ENCODE measurements around the gene TPRG1L.
"Not testable (repeated sequence)": the region's sequence is repeated elsewhere in the genome, so short reads cannot be mapped to it uniquely, and the experiment has no call there.

The TPRG1L gene

GRCh38 chr1:3584915-3585314, 39.9 kb upstream of the TPRG1L start:
- no peaks in the 10 kb centered on the region for H3K9me3 ChIP-seq (replicated peaks; ENCODE audit: insufficient read depth, low read length)
- H3K36me3 ChIP-seq (replicated peaks; ENCODE audit: insufficient read depth, low read length), result no peaks in the 10 kb centered on the region
- no peaks in the 10 kb centered on the region for H3F3A ChIP-seq (ENCODE audit: insufficient read depth, low read length)
- no peak overlapping the region for H2AFZ ChIP-seq (ENCODE audit: low read length)
- no peaks in the 10 kb centered on the region for H4K20me1 ChIP-seq (ENCODE audit: insufficient read depth, low read length)
- no peak overlapping the region for H3K9ac ChIP-seq (ENCODE audit: low read length)
- no peaks in the 10 kb centered on the region for H3K9me2 ChIP-seq (replicated peaks; ENCODE audit: insufficient read depth, low read length)
- H3K27ac ChIP-seq (ENCODE audit: low read length), result no peak overlapping the region
- no peaks in the 10 kb centered on the region for H3K79me2 ChIP-seq (ENCODE audit: low read length)
- no peak overlapping the region for H3K4me2 ChIP-seq (ENCODE audit: low read depth, low read length)
- H3K27me3 ChIP-seq (replicated peaks; ENCODE audit: insufficient read depth, low read length), result peaks cover 53% of the 10 kb centered on the region
- no peaks in the 10 kb centered on the region for H3K4me1 ChIP-seq (ENCODE audit: low read length)
- TF ChIP-seq, protein P1, sequence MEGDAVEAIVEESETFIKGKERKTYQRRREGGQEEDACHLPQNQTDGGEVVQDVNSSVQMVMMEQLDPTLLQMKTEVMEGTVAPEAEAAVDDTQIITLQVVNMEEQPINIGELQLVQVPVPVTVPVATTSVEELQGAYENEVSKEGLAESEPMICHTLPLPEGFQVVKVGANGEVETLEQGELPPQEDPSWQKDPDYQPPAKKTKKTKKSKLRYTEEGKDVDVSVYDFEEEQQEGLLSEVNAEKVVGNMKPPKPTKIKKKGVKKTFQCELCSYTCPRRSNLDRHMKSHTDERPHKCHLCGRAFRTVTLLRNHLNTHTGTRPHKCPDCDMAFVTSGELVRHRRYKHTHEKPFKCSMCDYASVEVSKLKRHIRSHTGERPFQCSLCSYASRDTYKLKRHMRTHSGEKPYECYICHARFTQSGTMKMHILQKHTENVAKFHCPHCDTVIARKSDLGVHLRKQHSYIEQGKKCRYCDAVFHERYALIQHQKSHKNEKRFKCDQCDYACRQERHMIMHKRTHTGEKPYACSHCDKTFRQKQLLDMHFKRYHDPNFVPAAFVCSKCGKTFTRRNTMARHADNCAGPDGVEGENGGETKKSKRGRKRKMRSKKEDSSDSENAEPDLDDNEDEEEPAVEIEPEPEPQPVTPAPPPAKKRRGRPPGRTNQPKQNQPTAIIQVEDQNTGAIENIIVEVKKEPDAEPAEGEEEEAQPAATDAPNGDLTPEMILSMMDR (IDR thresholded peaks at IDR 0.05; ENCODE audit: low read length), result no peak
- DNase-seq, result no peak
- no peak overlapping the region for H3K4me3 ChIP-seq (ENCODE audit: low read length)

DNA sequence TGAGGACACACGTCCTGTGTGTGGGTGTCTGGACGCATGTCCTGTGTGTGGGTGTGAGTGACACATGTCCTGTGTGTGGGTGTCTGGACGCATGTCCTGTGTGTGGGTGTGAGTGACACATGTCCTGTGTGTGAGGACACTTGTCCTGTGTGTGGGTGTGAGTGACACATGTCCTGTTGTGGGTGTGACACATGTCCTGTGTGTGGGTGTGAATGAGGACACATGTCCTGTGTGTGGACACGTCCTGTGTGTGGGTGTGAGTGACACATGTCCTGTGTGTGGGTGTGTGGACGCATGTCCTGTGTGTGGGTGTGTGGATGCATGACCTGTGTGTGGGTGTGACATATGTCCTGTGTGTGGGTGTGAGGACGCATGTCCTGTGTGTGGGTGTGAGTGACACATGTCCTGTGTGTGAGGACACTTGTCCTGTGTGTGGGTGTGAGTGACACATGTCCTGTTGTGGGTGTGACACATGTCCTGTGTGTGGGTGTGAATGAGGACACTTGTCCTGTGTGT, 39.4 kb upstream of the TPRG1L start:
- H3F3A ChIP-seq (ENCODE audit: insufficient read depth, low read length); H4K20me1 ChIP-seq (ENCODE audit: insufficient read depth, low read length); H3K4me2 ChIP-seq (ENCODE audit: low read depth, low read length); H3K4me3 ChIP-seq (ENCODE audit: low read length); H3K4me1 ChIP-seq (ENCODE audit: low read length); H3K79me2 ChIP-seq (ENCODE audit: low read length); H2AFZ ChIP-seq (ENCODE audit: low read length); H3K9ac ChIP-seq (ENCODE audit: low read length); H3K9me3 ChIP-seq (replicated peaks; ENCODE audit: insufficient read depth, low read length); H3K27ac ChIP-seq (ENCODE audit: low read length); H3K36me3 ChIP-seq (replicated peaks; ENCODE audit: insufficient read depth, low read length); H3K9me2 ChIP-seq (replicated peaks; ENCODE audit: insufficient read depth, low read length); DNase-seq: not testable (repeated sequence)
- H3K27me3 ChIP-seq (replicated peaks; ENCODE audit: insufficient read depth, low read length), result peaks cover 57% of the 10 kb centered on the region

GRCh38 chr1:3585940-3586568, 38.8 kb upstream of the TPRG1L start:
- Histone ChIP-seq H3K4me1 (ENCODE audit: low read length) (no peaks in the 10 kb centered on the region), H3K9me3 (replicated peaks; ENCODE audit: insufficient read depth, low read length) (no peaks in the 10 kb centered on the region), H3K27me3 (replicated peaks; ENCODE audit: insufficient read depth, low read length) (peaks cover 60% of the 10 kb centered on the region), H3K4me3 (ENCODE audit: low read length) (no peak overlapping the region), H4K20me1 (ENCODE audit: insufficient read depth, low read length) (no peaks in the 10 kb centered on the region), H3K9me2 (replicated peaks; ENCODE audit: insufficient read depth, low read length) (no peaks in the 10 kb centered on the region), H2AFZ (ENCODE audit: low read length) (no peak overlapping the region), H3K9ac (ENCODE audit: low read length) (no peak overlapping the region), H3F3A (ENCODE audit: insufficient read depth, low read length) (no peaks in the 10 kb centered on the region), H3K36me3 (replicated peaks; ENCODE audit: insufficient read depth, low read length) (no peaks in the 10 kb centered on the region), H3K4me2 (ENCODE audit: low read depth, low read length) (no peak overlapping the region), H3K27ac (ENCODE audit: low read length) (no peak overlapping the region), H3K79me2 (ENCODE audit: low read length) (no peaks in the 10 kb centered on the region)
- DNase-seq, result no peak
- TF ChIP-seq EZH2 (optimal IDR thresholded peaks at IDR 0.05; ENCODE audit: low read depth, low read length) (no peak), EZH2phosphoT487 (IDR thresholded peaks at IDR 0.05; ENCODE audit: low read length) (no peak)
- TF ChIP-seq, protein P1 (IDR thresholded peaks at IDR 0.05; ENCODE audit: low read length), result no peak

GRCh38 chr1:3586986-3587759, 37.6 kb upstream of the TPRG1L start:
- H2AFZ ChIP-seq (ENCODE audit: low read length), result no peak overlapping the region
- no peaks in the 10 kb centered on the region for H4K20me1 ChIP-seq (ENCODE audit: insufficient read depth, low read length)
- H3K9me3 ChIP-seq (replicated peaks; ENCODE audit: insufficient read depth, low read length), result no peaks in the 10 kb centered on the region
- no peaks in the 10 kb centered on the region for H3K36me3 ChIP-seq (replicated peaks; ENCODE audit: insufficient read depth, low read length)
- H3K4me3 ChIP-seq (ENCODE audit: low read length), result no peak overlapping the region
- no peaks in the 10 kb centered on the region for H3K4me1 ChIP-seq (ENCODE audit: low read length)
- H3K9ac ChIP-seq (ENCODE audit: low read length), result no peak overlapping the region
- no peak overlapping the region for H3K27ac ChIP-seq (ENCODE audit: low read length)
- no peaks in the 10 kb centered on the region for H3K9me2 ChIP-seq (replicated peaks; ENCODE audit: insufficient read depth, low read length)
- no peak overlapping the region for H3K4me2 ChIP-seq (ENCODE audit: low read depth, low read length)
- DNase-seq, result no peak
- H3K79me2 ChIP-seq (ENCODE audit: low read length), result no peaks in the 10 kb centered on the region
- H3K27me3 ChIP-seq (replicated peaks; ENCODE audit: insufficient read depth, low read length), result peaks cover 58% of the 10 kb centered on the region
- no peaks in the 10 kb centered on the region for H3F3A ChIP-seq (ENCODE audit: insufficient read depth, low read length)
- TF ChIP-seq EZH2 (optimal IDR thresholded peaks at IDR 0.05; ENCODE audit: low read depth, low read length) (no peak), EZH2phosphoT487 (IDR thresholded peaks at IDR 0.05; ENCODE audit: low read length) (no peak)
- TF ChIP-seq, protein P1 (IDR thresholded peaks at IDR 0.05; ENCODE audit: low read length), result no peak

All from MM.1S (cell line).